Measurements from ENCODE around the gene ABHD13. TPM values are rescaled to one million over a fixed set of nuclear protein-coding genes. Genes with fewer than 3 reads are reported as not detected.

The ABHD13 gene
- 5.9 and 7.3 TPM in 2 replicates for total RNA-seq

GRCh38 chr13:108218044-108218974, at the start of gene ABHD13:
ABHD13 (plus strand) TSS chr13:108218392; CDS start chr13:108229219, 10,827 bp downstream.

GRCh38 chr13:108215436-108215835, 2.8 kb upstream of the ABHD13 start, which contains the start of gene LIG4:
LIG4 (minus strand) TSS chr13:108215536; CDS start chr13:108211268, 4,268 bp downstream.

GRCh38 chr13:108269601-108270328, 51.6 kb downstream of the ABHD13 start, which contains the start of gene TNFSF13B:
TNFSF13B (plus strand) TSS chr13:108269718; CDS start chr13:108269896, 178 bp downstream.

Other genes with a start within 250 kb of the ABHD13 start
- gene LIG4, start 2.9 kb upstream of the ABHD13 start, total RNA-seq, result 10.9 and 11.7 TPM in 2 replicates
- gene TNFSF13B, start 51.3 kb downstream of the ABHD13 start, total RNA-seq, result 4.3 and 8.2 TPM in 2 replicates

All from smooth muscle cell of the pulmonary artery (primary cell).